GM12872 (cell line): ENCODE data around the gene HPN.
A peak's percentile ranks its signal among the peaks of the same experiment; 100 is the strongest.

Source experiments
- CTCF ChIP-seq: IDR thresholded peaks from 3 replicates; pipeline ENCODE4 v1.5.1; 2011; ENCODE audit warnings: low read depth, mild to moderate bottlenecking, low read length, moderate library complexity; ENCODE audit not compliant: insufficient read depth

The HPN gene

GRCh38 chr19:35066691-35067563, 25.4 kb downstream of the HPN start:
- TF ChIP-seq CTCF = peak; percentile 92

GRCh38 chr19:35068941-35069634, 27.6 kb downstream of the HPN start:
- TF ChIP-seq CTCF = no peak

- no peak for TF ChIP-seq CTCF
These were observed 28.2 kb downstream of the HPN start for GRCh38 chr19:35069696-35070095.

GRCh38 chr19:35070471-35070870, 28.9 kb downstream of the HPN start:
- TF ChIP-seq CTCF = no peak

GRCh38 chr19:35073516-35073915, 32.0 kb downstream of the HPN start:
- no peak for TF ChIP-seq CTCF

GRCh38 chr19:35073941-35074340, 32.4 kb downstream of the HPN start:
- TF ChIP-seq CTCF = no peak

- TF ChIP-seq CTCF = no peak
These were observed 33.1 kb downstream of the HPN start for GRCh38 chr19:35074426-35075201.
